T-helper 1 cell (primary cell): ENCODE measurements around the gene CYLD.
A peak's percentile ranks its signal among the peaks of the same experiment; 100 is the strongest.

Source experiments
- DNase-seq, 5 donors: peaks; one replicate each; pipeline ENCODE4 v3.0.0-alpha.2; 2012 to 2020

The CYLD gene

DNA sequence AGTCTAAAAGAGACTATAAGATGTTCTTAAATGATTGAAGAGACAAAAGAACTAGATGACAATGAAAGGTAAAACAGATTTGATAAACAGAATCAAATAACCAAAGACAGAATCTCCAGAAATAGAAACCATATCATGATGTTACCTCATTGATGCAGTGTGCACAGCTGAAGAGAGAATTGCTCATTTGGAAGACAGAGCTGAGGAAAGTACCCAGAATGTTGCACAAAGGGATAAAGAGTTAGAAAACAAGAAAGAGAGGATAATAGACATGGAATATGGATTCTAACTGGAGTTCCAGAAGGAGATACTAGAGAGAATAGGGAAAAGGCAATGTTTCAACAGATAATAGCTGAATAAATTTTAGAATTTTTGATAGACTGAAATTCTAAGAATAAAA is 47.9 kb downstream of the CYLD start:
- DNase-seq: no peak

GRCh38 chr16:50791522-50791921 is 49.6 kb downstream of the CYLD start:
- no peak for DNase-seq

- DNase-seq: no peak
Observed at GRCh38 chr16:50796829-50797228, 54.9 kb downstream of the CYLD start.

GRCh38 chr16:50797456-50797855 is 55.6 kb downstream of the CYLD start:
- DNase-seq: no peak

DNA sequence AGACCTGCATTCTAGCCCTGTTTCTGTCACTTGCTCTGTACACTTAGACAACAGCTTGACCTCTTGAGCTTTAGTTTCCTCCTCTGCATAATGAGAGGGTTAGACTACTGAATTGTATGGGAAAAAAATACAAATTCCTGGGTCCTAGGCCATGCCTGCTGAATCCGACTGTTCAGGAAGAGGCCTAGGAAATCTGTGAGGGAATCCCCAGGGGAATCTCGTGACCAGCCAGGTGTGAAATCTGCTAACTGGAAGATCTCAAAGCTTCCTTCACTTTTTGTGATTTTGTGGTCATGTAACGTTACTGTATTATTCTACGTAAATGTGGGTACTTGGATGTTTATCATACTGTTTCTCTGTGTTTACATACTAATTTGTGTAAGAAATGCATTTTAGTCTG is 58.2 kb downstream of the CYLD start:
- DNase-seq: no peak

GRCh38 chr16:50801036-50801435 is 59.1 kb downstream of the CYLD start:
- DNase-seq: no peak

GRCh38 chr16:50802000-50802399 is 60.1 kb downstream of the CYLD start:
- DNase-seq: no peak

- DNase-seq: no peak
Observed at GRCh38 chr16:50802961-50803360, 61.1 kb downstream of the CYLD start.

- DNase-seq: no peak
Observed at GRCh38 chr16:50804290-50804907, 62.5 kb downstream of the CYLD start.

GRCh38 chr16:50806099-50807062 is 64.5 kb downstream of the CYLD start:
- peak; percentile 65 to 86 (median 81) for DNase-seq

GRCh38 chr16:50808929-50809538 is 67.1 kb downstream of the CYLD start:
- no peak for DNase-seq

DNA sequence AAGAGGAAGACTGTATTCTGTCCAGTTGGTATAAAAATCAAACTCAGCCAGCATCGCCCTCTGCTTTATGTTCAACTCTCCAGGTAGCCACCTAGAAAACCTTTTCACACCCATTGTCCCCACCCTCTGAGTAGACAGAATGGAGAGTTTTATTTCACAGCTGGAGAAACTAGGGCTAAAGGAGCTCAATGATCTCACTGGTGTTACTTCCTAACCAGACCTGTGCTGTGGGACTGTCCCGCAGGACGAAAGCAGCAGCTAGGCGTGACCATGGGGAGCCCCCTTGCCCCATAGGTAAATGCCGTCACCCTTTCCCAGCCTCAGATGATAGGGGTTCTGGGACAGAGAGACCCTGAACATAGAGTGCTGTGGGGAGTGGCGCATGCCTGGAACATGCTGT is 67.7 kb downstream of the CYLD start:
- DNase-seq: no peak

DNA sequence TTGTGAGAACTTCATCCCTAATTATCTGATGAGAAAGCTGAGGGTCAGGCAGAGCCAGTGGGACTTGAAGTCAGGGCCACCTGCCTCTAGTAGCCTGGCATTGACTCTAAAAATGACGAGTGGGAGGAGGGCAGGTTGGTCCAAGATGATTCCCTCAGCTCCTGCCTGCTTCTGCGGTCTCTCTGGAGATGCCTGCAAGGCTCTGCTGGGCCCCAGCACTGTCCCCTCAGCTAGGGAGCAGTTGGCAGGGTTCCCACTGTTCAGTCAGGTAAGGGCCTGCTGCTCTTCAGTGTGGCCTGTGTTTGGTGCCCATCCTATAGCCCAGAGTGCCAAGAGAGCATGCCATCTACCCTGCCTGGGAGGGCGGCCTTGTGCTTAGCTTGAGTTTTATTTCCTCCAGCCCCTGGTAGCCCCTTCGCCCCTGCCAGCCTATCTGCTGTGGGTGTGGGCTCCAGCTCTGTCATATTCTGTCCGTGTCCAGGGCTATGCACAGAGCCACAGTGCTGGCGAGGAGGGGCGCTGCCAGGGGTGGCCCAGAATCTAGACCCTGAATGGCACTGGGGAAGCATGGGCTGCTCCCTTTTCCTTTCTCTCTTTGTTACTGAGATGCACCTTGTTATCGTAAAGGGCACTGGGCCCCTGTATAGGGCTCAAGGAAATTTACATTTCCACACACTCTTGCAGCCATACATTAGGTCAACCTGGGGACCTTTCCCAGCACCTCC is 68.5 kb downstream of the CYLD start:
- no peak for DNase-seq

- DNase-seq: no peak
Observed at GRCh38 chr16:50812046-50812445, 70.2 kb downstream of the CYLD start.

GRCh38 chr16:50812876-50813466 is 71.1 kb downstream of the CYLD start:
- DNase-seq: no peak

DNA sequence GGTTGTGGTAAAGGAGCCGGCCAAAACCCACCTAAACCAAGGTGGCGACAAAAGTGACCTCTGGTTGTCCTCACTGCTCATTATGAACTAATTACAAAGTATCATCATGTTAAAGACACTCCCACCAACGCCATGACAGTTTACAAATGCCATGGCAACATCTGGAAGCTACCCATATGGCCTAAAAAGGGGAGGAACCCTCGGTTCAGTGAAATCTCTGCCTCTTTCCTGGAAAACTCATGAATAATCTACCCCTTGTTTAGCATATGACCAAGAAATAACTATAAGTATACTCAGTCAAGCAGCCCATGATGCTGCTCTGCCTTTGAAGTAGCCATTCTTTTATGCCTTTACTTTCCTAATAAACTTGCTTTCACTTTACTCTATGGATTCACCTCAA is 72.2 kb downstream of the CYLD start:
- DNase-seq: no peak

GRCh38 chr16:50814541-50814940 is 72.7 kb downstream of the CYLD start:
- DNase-seq: no peak

- no peak for DNase-seq
Observed at GRCh38 chr16:50815382-50815781, 73.5 kb downstream of the CYLD start.

GRCh38 chr16:50816901-50817555 is 75.1 kb downstream of the CYLD start:
- DNase-seq: no peak

- DNase-seq: no peak
Observed at GRCh38 chr16:50818380-50818779, 76.5 kb downstream of the CYLD start.

- DNase-seq: no peak
Observed at GRCh38 chr16:50819706-50820105, 77.8 kb downstream of the CYLD start.

- DNase-seq: no peak
Observed at GRCh38 chr16:50820225-50820624, 78.3 kb downstream of the CYLD start.
